Testis (tissue), 2 donors: ENCODE results near the gene ITGB2.

Source experiments
- CTCF ChIP-seq, 3 experiments: fragments of 450-650 bp in 2 of 3; fragments of 200-600 bp in 1 of 3; sonication (generic) in 1 of 3; IDR thresholded peaks; one replicate each; pipeline ENCODE4 v1.5.1; 2016 to 2019; ENCODE audit warnings: antibody characterized with exemption in 3 of 3, mild to moderate bottlenecking in 2 of 3, moderate library complexity in 1 of 3
- POLR2A ChIP-seq: fragments of 450-650 bp; IDR thresholded peaks from one replicate; pipeline ENCODE4 v1.6.1; 2017; ENCODE audit warnings: antibody characterized with exemption, mild to moderate bottlenecking, moderate library complexity

GRCh38 chr21:44844256-44844655 lies 76.4 kb downstream of the ITGB2 start:
- TF ChIP-seq CTCF (IDR thresholded peaks at IDR 0.05) (no peak), POLR2A (no peak)
